ES-I3 (cell line): Measurements from ENCODE around the gene RBBP8NL.

ENCODE experiments used
- H3K36me3 ChIP-seq: 2 replicates; pipeline ENCODE4 v1.6.1; 2013; ENCODE audit warnings: mild to moderate bottlenecking, low read length, control low read depth, moderate library complexity; ENCODE audit not compliant: insufficient read depth
- H3K4me1 ChIP-seq: 2 replicates; pipeline ENCODE4 v1.6.1; 2013; ENCODE audit warnings: mild to moderate bottlenecking, control low read depth, low read length; ENCODE audit not compliant: insufficient read depth
- H3K9ac ChIP-seq: 2 replicates; pipeline ENCODE4 v1.6.1; 2013; ENCODE audit warnings: low read depth, mild to moderate bottlenecking, low read length, moderate library complexity
- H3K9me3 ChIP-seq: 2 replicates; pipeline ENCODE4 v1.6.1; 2013; ENCODE audit warnings: mild to moderate bottlenecking, low read length, moderate library complexity; ENCODE audit not compliant: control insufficient read depth, insufficient read depth

Gene RBBP8NL

DNA sequence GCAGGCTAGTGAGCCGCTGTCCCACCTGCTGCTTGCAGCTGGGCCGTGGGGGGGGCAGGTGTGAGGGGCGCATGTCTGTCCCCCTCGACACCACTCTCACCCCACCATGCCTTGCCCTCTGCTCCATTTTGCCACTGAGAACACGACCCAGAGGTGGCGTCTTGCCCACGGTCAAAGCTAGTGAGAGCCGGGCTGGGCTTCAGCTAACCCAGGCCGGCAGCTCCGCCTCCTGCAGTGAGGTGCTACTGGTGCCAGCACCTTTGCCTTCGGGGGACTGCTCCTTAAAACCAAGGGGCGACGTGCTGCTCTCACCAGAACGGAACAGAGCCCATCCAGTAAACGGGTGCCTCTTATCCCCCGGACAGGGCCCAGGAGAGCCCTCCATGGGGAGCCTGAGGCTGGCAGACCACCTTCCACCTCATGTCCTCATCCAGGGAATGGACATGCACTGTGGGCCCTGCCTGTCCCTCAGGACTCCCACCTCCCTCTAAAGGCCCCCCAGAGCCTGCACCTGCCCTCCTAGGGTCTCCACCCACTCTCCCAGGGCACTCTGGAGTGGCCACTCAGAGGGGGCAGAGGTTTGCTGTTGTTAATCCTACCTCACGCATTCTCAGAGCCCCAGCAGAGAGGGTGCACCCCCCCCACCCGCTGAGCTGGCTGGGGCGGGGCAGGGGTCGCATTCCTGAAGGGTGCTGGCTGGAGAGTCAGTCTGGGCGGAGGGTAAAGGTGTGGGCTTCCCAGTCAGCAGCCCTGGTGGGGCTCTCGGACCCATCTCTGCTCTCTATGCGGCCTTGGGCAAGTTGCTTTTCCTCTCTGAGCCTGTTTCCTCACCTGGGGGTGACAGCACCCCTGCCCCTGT is 2.9 kb downstream of the RBBP8NL start:
- Histone ChIP-seq H3K36me3 (no peaks in the 10 kb centered on the region), H3K9ac (no peak overlapping the region), H3K9me3 (no peaks in the 10 kb centered on the region), H3K4me1 (no peaks in the 10 kb centered on the region)

DNA sequence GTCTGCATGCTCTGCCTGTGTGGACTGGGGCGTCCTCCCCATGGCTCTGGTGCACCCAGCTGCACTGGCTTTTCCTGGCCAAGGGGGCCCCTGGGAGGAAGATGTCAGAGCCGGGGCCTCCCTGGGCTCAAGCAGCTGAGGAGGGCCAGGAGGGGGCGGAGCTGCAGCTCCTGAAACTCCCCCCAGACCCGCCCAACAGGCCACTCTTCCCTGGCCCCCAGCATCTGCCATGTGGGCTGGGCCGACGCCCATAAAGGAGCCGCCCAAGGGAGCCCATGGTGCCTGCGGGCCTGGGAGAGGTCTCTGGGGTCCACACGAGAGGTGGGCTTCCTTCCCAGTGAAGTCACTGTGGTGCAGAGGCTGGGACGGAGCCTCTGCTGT is 4.0 kb downstream of the RBBP8NL start:
- Histone ChIP-seq H3K9me3 (no peaks in the 10 kb centered on the region), H3K4me1 (no peaks in the 10 kb centered on the region), H3K36me3 (no peaks in the 10 kb centered on the region), H3K9ac (no peak overlapping the region)

DNA sequence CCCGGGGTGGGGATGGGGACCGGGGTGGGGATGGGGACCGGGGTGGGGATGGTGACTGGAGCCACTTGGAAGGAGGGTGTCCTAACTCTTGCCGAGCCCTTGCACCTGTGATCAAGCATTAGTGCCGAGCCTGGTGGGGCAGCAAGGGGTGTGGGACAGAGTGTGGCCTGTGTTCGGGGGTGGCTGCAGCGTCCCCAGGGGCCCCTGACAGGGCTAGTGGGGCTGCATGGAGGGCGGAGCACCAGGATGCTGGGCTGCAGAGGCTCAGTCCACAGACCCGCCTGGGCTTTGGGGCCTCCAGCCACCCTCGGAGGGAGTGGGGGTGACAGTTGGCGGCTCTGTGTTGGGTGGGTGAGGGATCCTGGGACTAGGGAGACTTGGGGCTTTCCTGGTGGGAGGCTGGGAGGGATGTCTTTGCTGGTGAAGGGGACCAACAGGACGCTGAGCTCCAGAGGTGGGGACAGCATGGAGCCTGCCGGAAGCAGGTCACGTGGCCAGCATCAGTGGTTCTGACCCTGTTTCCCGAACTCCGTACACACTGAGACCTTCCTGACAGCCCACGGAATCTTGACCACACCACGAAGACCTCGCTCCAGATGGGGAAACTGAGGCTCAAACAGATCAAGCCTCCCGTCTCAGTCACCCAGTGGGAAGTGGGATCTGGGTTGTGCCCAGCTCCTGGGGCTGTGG is 4.6 kb downstream of the RBBP8NL start:
- H3K36me3 ChIP-seq: no peaks in the 10 kb centered on the region
- no peaks in the 10 kb centered on the region for H3K9me3 ChIP-seq
- H3K4me1 ChIP-seq: no peaks in the 10 kb centered on the region
- H3K9ac ChIP-seq: no peak overlapping the region

DNA sequence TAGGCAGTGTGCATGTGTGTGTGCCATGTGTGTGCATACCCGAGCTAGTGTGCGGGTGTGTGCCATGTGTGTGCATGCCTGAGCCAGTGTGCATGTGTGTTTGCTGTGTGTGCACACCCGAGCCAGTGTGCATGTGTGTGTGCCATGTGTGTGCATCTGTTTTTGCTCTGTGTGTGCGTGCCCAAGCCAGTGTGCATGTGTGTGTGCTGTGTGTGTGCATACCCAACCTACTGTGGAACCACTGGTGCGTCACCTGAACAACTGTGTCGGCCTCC is 5.7 kb downstream of the RBBP8NL start:
- Histone ChIP-seq H3K9ac (no peak overlapping the region), H3K36me3 (no peaks in the 10 kb centered on the region), H3K9me3 (no peaks in the 10 kb centered on the region), H3K4me1 (no peaks in the 10 kb centered on the region)

DNA sequence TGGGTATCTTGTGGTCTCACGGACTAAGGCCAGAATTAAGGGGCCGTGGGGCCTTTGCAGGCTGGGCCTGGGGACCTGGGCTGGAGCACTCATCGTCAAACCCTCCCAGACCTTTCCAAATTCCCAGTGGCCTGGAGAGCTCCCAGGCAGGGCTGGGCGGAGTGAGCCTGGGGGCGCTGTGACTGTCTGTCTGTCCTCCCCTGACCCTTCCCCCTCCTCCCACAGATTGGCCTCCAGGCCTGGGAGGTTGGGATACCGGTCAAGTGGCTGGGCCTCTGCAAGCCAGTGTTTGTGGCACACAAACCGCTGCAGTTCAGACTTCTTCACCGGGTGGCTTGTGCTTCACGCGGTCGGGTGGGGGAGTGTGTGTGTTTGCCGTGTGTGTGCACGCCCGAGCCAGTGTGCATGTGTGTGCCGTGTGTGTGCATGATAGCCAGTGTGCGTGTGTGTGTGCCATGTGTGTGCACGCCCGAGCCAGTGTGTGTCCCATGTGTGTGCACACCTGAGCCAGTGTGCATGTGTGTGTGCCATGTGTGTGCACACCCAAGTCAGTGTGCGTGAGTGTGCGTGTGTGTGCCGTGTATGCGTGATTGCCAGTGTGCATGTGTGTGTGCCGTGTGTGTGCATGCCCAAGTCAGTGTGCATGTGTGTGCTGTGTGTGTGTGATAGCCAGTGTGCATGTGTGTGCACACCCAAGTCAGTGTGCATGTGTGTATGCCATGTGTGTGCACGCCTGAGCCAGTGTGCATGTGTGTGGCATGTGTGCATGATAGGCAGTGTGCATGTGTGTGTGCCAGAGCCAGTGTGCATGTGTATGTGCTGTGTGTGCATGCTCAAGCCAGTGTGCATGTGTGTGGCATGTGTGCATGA is 6.3 kb downstream of the RBBP8NL start:
- no peak overlapping the region for H3K9ac ChIP-seq
- no peaks in the 10 kb centered on the region for H3K4me1 ChIP-seq
- H3K36me3 ChIP-seq: no peaks in the 10 kb centered on the region
- no peaks in the 10 kb centered on the region for H3K9me3 ChIP-seq

DNA sequence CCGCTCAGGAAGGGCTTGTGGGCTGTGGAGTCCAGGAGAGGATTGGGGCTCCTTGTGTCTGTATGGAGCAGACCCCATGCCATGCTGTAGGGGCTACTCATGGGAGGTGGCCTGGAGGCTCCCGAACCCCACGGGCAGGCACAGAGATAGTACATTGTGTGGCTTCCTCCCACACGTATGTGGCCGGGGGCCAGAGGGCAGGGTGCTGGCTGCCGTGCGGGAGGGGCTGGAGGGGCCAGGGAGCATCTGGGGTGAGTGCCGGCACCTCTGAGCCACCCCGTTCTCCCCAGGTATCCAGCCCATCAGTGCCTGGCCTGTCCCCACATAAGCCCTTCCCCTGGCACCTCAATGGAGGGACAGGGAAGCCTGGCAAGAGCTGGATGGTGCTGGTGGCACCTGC is 7.6 kb downstream of the RBBP8NL start:
- H3K9me3 ChIP-seq: no peaks in the 10 kb centered on the region
- H3K4me1 ChIP-seq: no peaks in the 10 kb centered on the region
- no peaks in the 10 kb centered on the region for H3K36me3 ChIP-seq
- H3K9ac ChIP-seq: no peak overlapping the region

DNA sequence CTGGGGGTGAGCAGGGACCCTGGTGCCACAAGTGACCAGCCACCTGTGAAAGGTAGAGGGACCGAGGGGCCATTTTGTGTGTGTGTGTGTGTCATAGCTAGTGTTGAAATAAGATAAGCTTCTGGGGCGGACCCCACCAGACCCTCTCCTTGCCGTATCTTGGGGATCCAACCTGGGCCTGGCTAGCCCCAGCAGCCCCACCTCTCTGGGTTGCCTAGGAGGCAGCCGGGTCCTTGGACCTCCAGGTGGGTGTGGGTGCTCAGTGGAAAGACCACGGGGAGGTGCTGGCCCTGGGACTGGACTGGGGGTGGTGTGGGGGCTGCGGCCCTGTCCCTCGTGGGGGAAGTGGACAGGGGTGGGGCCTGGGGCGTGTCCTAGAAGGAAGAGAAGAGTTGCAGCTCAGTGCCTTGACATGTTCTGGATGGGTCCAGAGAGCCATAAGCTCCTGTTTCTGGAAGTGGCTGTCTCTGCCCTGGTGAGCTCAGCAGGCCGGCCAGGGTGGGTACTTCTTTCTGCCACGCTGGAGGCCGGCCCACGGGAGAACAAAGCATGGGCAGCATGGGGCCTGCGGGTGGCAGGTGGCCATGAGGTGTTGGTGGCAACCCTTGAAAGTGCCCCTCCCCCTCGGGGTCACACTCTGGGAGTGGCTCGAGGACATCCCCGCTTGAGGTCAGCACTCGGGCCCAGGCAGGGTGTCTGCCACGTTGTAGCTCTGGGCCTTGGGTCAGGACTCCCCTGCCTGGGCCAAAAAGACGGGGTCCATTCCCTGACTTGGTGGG is 8.4 kb downstream of the RBBP8NL start:
- Histone ChIP-seq H3K4me1 (no peaks in the 10 kb centered on the region), H3K9me3 (no peaks in the 10 kb centered on the region), H3K9ac (no peak overlapping the region), H3K36me3 (no peaks in the 10 kb centered on the region)

DNA sequence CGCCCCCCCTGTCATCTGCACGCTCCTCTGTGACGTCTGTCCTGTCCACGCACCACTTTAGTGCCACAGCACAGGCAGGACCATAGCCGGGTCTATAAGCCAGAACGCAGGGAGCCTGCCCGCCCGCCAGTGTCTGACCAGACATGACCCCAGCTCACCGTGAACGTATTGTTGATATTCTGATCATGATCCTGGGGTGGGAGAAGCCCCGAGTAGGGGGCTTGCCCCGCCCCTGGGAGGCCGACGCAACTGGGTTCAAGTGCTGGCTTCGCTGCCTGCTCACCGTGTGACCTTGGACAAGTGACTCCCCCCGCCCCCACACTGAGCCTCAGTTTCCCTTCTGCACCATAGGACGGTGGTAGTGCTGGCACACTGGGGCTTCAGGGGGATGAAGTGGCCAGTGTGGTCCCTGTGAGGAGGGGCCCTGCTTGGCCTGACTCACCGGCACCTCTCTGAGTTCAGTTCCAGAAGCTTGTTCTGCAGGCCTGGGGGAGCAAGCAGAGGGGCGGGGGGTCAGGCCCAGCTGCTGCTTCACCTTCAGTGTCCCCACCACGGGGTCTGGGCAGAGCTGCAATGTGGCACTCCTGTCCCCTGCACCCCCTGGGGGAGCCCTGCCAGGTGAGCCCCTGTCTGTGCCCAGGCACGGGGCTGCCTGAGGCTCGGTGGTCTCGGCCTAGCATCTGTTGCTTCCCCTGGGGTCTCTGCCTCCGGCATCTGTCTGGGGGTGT is 9.2 kb downstream of the RBBP8NL start:
- no peaks in the 10 kb centered on the region for H3K36me3 ChIP-seq
- no peak overlapping the region for H3K9ac ChIP-seq
- H3K9me3 ChIP-seq: no peaks in the 10 kb centered on the region
- H3K4me1 ChIP-seq: no peaks in the 10 kb centered on the region

DNA sequence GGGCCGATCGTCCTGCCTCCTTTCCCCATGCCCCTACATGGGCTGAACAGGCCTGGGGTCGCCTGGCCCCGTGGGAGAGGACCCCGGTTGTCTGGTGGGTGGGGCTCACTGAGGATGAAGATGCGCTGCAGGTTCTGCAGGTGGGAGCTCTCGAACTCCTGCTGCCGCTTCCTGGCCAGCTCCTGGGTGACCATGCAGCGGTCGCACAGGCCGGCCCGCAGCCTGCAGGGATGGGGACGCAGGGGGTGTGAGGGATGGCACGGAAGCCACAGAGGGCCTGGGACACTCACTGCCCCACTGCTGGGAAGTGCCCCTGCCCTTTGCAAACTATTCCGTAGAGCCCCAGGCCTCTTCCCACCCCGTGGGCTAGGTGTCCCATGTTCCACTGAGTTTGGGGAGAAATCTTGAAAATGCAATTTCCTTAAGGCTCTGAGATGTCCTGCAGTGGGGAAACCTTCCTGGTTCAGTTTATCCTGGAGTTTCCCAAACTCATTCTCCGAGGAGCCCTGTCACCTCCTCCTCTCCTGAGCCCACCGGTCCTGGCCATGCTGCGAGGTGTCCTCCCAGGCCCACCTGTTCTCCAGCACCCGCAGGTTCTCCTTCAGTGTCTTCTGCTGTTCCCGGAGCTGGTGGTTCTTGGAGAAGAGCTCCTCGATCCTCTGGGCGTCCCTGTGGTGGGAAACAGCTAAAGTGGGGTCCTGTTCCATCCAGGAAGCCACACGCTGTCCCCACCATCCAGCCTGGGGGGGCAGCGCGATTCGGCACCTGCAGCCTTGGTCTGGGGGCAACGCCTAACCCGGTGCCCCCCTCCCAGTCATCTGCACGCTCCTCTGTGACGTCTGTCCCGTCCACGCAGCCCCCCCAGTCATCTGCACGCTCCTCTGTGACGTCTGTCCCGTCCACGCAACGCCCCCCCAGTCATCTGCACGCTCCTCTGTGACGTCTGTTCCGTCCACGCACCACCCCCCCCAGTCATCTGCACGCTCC is 10.4 kb downstream of the RBBP8NL start:
- Histone ChIP-seq H3K9me3 (no peaks in the 10 kb centered on the region), H3K9ac (no peak overlapping the region), H3K4me1 (no peaks in the 10 kb centered on the region), H3K36me3 (no peaks in the 10 kb centered on the region)

DNA sequence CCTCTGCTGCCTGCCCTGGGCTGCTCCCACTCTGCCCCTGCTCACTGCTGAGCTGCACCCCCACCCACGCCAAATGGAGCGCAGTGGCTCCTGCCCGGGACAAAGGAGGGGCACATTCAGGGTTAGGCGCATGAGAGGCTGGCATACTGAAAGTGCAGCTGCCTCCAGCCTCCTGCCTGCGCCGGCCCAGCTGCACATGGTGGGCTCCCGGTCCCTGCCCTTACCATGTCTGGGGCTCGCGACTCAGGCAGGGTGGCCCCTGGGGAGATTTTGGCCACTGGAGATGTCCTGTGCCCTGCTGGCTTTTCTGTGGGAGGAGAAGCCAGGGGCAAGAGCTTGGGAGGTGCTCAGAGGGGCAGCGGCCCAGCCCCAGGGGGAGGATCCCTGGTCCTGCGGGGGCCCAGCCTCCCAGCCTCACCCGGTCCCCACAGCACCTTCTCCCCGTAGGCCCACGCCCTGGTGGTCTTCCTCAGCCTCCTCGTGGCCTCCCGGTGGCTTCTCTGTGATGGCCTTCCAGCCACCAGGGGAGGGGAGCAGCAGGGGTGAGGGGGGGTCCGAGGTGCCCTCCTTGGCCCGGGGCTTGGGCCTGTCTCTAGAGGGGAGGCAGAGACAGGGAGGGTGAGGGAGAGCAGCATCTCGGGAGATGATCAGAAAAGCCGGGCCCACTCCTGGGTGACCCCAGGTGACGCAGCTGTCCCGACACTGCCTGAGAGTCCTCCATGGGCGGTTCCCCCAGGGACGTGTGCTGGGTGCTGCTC is 11.8 kb downstream of the RBBP8NL start:
- no peaks in the 10 kb centered on the region for H3K9me3 ChIP-seq
- H3K9ac ChIP-seq: no peak overlapping the region
- H3K4me1 ChIP-seq: no peaks in the 10 kb centered on the region
- no peaks in the 10 kb centered on the region for H3K36me3 ChIP-seq

DNA sequence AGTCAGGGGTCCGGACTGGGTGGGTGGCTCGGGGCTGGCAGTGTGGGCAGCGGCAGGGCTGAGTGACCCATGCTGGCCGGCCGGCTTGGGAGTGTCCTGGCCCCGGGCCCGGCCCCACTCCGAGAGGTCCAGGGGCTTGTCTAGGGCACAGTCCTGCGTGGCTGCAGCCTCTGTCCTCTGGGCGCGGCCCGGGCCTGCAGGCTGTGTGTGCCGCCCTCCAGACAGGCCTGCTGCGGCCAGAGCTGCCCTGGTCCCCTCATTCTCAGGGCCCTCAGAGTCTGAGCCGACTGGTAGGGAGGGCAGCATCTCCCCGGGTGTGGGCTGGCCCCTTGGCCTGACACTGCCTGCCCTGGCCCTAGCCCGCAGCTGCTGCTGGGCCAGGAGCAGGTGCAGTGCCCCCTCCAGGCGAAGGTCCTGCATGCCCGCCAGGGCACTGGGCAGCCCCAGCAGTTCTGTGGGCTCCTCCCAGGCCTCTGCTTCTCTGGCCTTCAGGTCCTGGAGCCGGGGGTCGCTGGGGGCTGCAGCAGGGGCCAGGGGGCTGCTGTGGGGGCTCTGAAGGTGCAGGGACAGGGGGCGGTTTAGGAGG is 13.3 kb downstream of the RBBP8NL start:
- Histone ChIP-seq H3K9me3 (no peaks in the 10 kb centered on the region), H3K4me1 (no peaks in the 10 kb centered on the region), H3K36me3 (no peaks in the 10 kb centered on the region), H3K9ac (no peak overlapping the region)

DNA sequence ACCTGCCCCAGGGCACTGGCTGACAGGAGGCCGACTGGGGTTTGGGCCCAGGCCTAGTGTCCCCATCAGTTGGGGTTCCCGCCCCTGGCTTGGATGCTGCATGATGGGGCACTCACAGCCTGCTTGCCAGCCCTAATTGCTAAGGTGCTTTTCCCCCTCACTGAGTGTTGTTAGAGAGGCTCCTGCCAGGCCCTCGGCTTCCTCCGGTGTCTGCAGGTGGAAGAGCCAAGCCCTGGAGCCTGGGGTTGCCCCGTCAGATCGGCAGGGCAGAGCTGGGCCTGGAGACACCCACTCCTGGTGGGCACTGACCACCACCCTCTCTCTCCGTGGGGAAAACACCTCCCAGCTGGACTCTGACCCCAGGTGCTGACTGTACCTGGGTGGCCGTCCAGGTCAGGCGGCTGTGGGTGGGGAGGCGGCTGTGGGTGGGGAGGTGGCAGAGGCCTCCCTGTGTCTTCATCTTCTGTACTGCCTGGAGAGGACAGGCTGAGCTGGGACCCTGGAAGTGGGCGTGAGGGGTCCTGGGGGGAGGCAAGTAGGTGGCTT is 14.2 kb downstream of the RBBP8NL start:
- H3K36me3 ChIP-seq: no peaks in the 10 kb centered on the region
- H3K4me1 ChIP-seq: no peaks in the 10 kb centered on the region
- H3K9ac ChIP-seq: no peak overlapping the region
- no peaks in the 10 kb centered on the region for H3K9me3 ChIP-seq
